Activated CD4-positive, CD25-positive, alpha-beta regulatory T cell treated with anti-CD3 and anti-CD28 coated beads, Interleukin-2, amount 50 U/mL, for 24 hours (primary cell): ENCODE measurements around the gene KLHL20.
"Not testable (repeated sequence)": the region's sequence is repeated elsewhere in the genome, so short reads cannot be mapped to it uniquely, and the experiment has no call there.

Source experiments
- ATAC-seq, 2 donors: fragments of 150-1000 bp; cut with Tn5 transposase; one replicate each; pipeline ENCODE4 v1.10.0; 2021; ENCODE audit warnings: mild to moderate bottlenecking in 1 of 2, moderate library complexity in 1 of 2

The KLHL20 gene

GRCh38 chr1:173757666-173758065, 42.9 kb downstream of the KLHL20 start:
- no peak for ATAC-seq

- no peak for ATAC-seq
These were observed 43.3 kb downstream of the KLHL20 start for GRCh38 chr1:173758110-173758509.

GRCh38 chr1:173758980-173759379, 44.2 kb downstream of the KLHL20 start:
- no peak for ATAC-seq

GRCh38 chr1:173764331-173764730, 49.5 kb downstream of the KLHL20 start:
- not testable (repeated sequence) for ATAC-seq

- peak in 1 of 2 donors; percentile 23 for ATAC-seq
These were observed 53.4 kb downstream of the KLHL20 start for GRCh38 chr1:173768206-173768605.

GRCh38 chr1:173768827-173769226, 54.0 kb downstream of the KLHL20 start:
- ATAC-seq = peak in 1 of 2 donors; percentile 29

- ATAC-seq = peak; percentile 54 to 62
These were observed 55.5 kb downstream of the KLHL20 start for GRCh38 chr1:173770330-173770729.

- ATAC-seq = no peak
These were observed 56.8 kb downstream of the KLHL20 start for GRCh38 chr1:173771560-173771959.

GRCh38 chr1:173775578-173776226, 60.9 kb downstream of the KLHL20 start:
- ATAC-seq = no peak

- ATAC-seq = no peak
These were observed 65.2 kb downstream of the KLHL20 start for GRCh38 chr1:173779936-173780335.

GRCh38 chr1:173784997-173785396, 70.2 kb downstream of the KLHL20 start:
- no peak for ATAC-seq

GRCh38 chr1:173789841-173790240, 75.1 kb downstream of the KLHL20 start:
- ATAC-seq = no peak

GRCh38 chr1:173798078-173798477, 83.3 kb downstream of the KLHL20 start:
- ATAC-seq = no peak

GRCh38 chr1:173799995-173800394, 85.2 kb downstream of the KLHL20 start:
- ATAC-seq = not testable (repeated sequence)

- no peak for ATAC-seq
These were observed 88.2 kb downstream of the KLHL20 start for GRCh38 chr1:173802961-173803360.

GRCh38 chr1:173813654-173814053, 98.9 kb downstream of the KLHL20 start:
- ATAC-seq = not testable (repeated sequence)

GRCh38 chr1:173818459-173818858, 103.7 kb downstream of the KLHL20 start:
- no peak for ATAC-seq

GRCh38 chr1:173821680-173822079, 106.9 kb downstream of the KLHL20 start:
- ATAC-seq = no peak

GRCh38 chr1:173823781-173824314, 109.1 kb downstream of the KLHL20 start:
- ATAC-seq = peak; percentile 29 to 37

GRCh38 chr1:173824315-173825081, 109.7 kb downstream of the KLHL20 start, which contains the start of the genes CENPL and DARS2:
Gene CENPL, minus strand, starts transcription at chr1:173824883. Its CDS starts 13,584 bp downstream, at chr1:173811299.
Gene DARS2, plus strand, starts transcription at chr1:173824673. Its CDS starts 557 bp downstream, at chr1:173825230.
- ATAC-seq = peak; percentile 91

GRCh38 chr1:173827611-173828010, 112.8 kb downstream of the KLHL20 start:
- ATAC-seq = no peak

GRCh38 chr1:173832748-173833147, 118.0 kb downstream of the KLHL20 start:
- ATAC-seq = no peak
